Upper lobe of left lung (tissue), 4 donors: ENCODE measurements around the gene OLA1.

Experiments
- EP300 ChIP-seq, 4 donors: sonication (generic); formaldehyde crosslinking; IDR thresholded peaks; one replicate each; pipeline ENCODE4 v1.5.1; 2017; ENCODE audit warnings: antibody characterized with exemption in 4 of 4, control low read depth in 2 of 4
- POLR2A ChIP-seq, 4 donors: fragments of 450-650 bp; IDR thresholded peaks; one replicate each; pipeline ENCODE4 v1.5.1; 2016 to 2017; ENCODE audit warnings: antibody characterized with exemption in 4 of 4, mild to moderate bottlenecking in 2 of 4
- TF ChIP-seq, protein P1 (sequence below), 6 experiments: fragments of 450-650 bp in 4 of 6; fragments of 200-600 bp in 2 of 6; sonication (generic) in 2 of 6; IDR thresholded peaks; one replicate each; pipeline ENCODE4 v1.5.1; 2016 to 2019; ENCODE audit warnings: antibody characterized with exemption in 6 of 6

DNA sequence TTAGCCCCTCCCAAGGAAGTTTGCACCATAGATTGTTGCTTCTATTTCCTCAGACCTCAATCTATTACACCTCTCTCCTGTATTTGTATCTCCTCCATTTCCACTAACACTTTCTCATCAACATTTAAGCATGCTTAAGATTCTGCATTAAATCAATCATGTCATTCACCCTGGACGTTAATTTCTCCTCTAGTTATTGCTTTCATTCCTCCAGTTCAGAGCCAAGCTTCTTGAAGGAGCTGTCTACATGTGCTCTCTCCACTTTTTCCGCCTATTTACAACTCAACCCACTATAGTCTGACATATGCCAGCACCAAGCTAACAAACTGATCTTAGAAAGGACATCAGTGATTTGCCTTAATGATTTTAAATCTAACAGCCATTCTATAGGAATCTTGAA is 99.5 kb downstream of the OLA1 start:
- TF ChIP-seq, protein P1, sequence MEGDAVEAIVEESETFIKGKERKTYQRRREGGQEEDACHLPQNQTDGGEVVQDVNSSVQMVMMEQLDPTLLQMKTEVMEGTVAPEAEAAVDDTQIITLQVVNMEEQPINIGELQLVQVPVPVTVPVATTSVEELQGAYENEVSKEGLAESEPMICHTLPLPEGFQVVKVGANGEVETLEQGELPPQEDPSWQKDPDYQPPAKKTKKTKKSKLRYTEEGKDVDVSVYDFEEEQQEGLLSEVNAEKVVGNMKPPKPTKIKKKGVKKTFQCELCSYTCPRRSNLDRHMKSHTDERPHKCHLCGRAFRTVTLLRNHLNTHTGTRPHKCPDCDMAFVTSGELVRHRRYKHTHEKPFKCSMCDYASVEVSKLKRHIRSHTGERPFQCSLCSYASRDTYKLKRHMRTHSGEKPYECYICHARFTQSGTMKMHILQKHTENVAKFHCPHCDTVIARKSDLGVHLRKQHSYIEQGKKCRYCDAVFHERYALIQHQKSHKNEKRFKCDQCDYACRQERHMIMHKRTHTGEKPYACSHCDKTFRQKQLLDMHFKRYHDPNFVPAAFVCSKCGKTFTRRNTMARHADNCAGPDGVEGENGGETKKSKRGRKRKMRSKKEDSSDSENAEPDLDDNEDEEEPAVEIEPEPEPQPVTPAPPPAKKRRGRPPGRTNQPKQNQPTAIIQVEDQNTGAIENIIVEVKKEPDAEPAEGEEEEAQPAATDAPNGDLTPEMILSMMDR (IDR thresholded peaks at IDR 0.05): no peak
- no peak for TF ChIP-seq POLR2A (IDR thresholded peaks at IDR 0.05)
- TF ChIP-seq EP300 (IDR thresholded peaks at IDR 0.05): no peak
